Spleen (tissue), 11 donors: ENCODE results near the gene FBXO11. TPM values are rescaled to one million over a fixed set of nuclear protein-coding genes. Genes with fewer than 3 reads are reported as not detected.

ENCODE experiments used
- DNase-seq: peaks from one replicate; pipeline ENCODE4 v3.0.0-alpha.2; 2020
- H3K27ac ChIP-seq, 8 donors: fragments of 200-600 bp; sonication (generic) in 7 of 8; 1 replicate in 4 of 8; 2 replicates in 4 of 8; pipeline versions ENCODE4 v1.5.0 to v1.8.0; 2016 to 2021; ENCODE audit warnings: inconsistent platforms in 4 of 8, mild to moderate bottlenecking in 4 of 8, moderate library complexity in 1 of 8
- H3K27me3 ChIP-seq, 7 donors: fragments of 200-600 bp; sonication (generic) in 6 of 7; replicated peaks in 1 of 7; 1 replicate in 4 of 7; 2 replicates in 3 of 7; pipeline versions ENCODE4 v1.5.0 to v1.8.0; 2016 to 2021; ENCODE audit warnings: inconsistent platforms in 3 of 7, mild to moderate bottlenecking in 1 of 7
- H3K36me3 ChIP-seq, 6 donors: fragments of 200-600 bp; sonication (generic) in 5 of 6; 1 replicate in 4 of 6; 2 replicates in 2 of 6; pipeline versions ENCODE4 v1.5.0 to v1.8.0; 2016 to 2021; ENCODE audit warnings: inconsistent platforms in 2 of 6
- H3K4me1 ChIP-seq, 6 donors: fragments of 200-600 bp; sonication (generic) in 5 of 6; 1 replicate in 3 of 6; 2 replicates in 3 of 6; pipeline versions ENCODE4 v1.5.0 to v1.8.0; 2016 to 2021; ENCODE audit warnings: inconsistent platforms in 3 of 6
- H3K4me3 ChIP-seq, 8 donors: fragments of 200-600 bp; sonication (generic) in 7 of 8; 1 replicate in 4 of 8; 2 replicates in 4 of 8; pipeline versions ENCODE4 v1.5.0 to v1.8.0; 2016 to 2021; ENCODE audit warnings: inconsistent platforms in 4 of 8, mild to moderate bottlenecking in 4 of 8, moderate library complexity in 2 of 8
- H3K9me3 ChIP-seq, 8 donors: fragments of 200-600 bp; sonication (generic) in 7 of 8; 1 replicate in 4 of 8; 2 replicates in 4 of 8; pipeline versions ENCODE4 v1.5.0 to v1.8.0; 2016 to 2021; ENCODE audit warnings: inconsistent platforms in 4 of 8
- POLR2A ChIP-seq, 3 donors: fragments of 450-650 bp; IDR thresholded peaks; one replicate each; pipeline ENCODE4 v1.5.1; 2017; ENCODE audit warnings: antibody characterized with exemption in 3 of 3, mild to moderate bottlenecking in 1 of 3
- POLR2AphosphoS5 ChIP-seq, 3 donors: sonication (generic); formaldehyde crosslinking; IDR thresholded peaks; one replicate each; pipeline ENCODE4 v1.5.1; 2017; ENCODE audit warnings: antibody characterized with exemption in 3 of 3
- WGBS, 5 donors: extraction: QIAGEN DNeasy Blood & Tissue Kit in 3 of 5; methylation state at CpG; one replicate each; pipeline versions ENCODE4 v1.1.5 to v1.1.7; 2013 to 2018; 5-methylcytosine and 5-hydroxymethylcytosine counted together
- intact Hi-C: fragments of 100-400 bp; cut with DNase I; formaldehyde crosslinking; loops from one replicate; pipeline ENCODE4 v1.15.0; 2023; ENCODE audit warnings: low total_unique reads
- polyA plus RNA-seq, 3 donors: library from polyadenylated mRNA; stranded (reverse); fragments of 200-250 nt; gene quantifications; one replicate each; pipeline ENCODE4 v1.2.1, GENCODE V29; 2013
- small RNA-seq, 4 donors: library from RNA; depleted of rRNA; stranded (forward); fragments of <200 nt; gene quantifications; one replicate each; pipeline ENCODE3, GENCODE V24; 2016
- total RNA-seq, 7 donors: library from RNA; depleted of rRNA in 3 of 7; stranded (reverse); fragments of >200 nt in 3 of 7; fragmentation: NEBNext Ultra II Directional in 4 of 7; extraction: Animal tissue kit (Norgen Biotek cat#: 25700) in 4 of 7; gene quantifications; one replicate each; pipeline versions ENCODE4 v1.1.0 to v1.2.1, GENCODE V29; 2016 to 2021
- TF ChIP-seq, protein P1 (sequence below), 11 experiments: fragments of 200-600 bp in 7 of 11; fragments of 450-650 bp in 4 of 11; sonication (generic) in 4 of 11; IDR thresholded peaks in 8 of 11; conservative IDR thresholded peaks in 3 of 11; 1 replicate in 7 of 11; 2 replicates in 4 of 11; pipeline versions ENCODE4 v1.4.0 to v1.8.0; 2016 to 2021; ENCODE audit warnings: antibody characterized with exemption in 11 of 11, inconsistent platforms in 4 of 11, mild to moderate bottlenecking in 1 of 11
- donor health status: healthy with polysubstance abuse.
- donor health status: DM: no; HTN: no; CAD: no; lungs with moderate emphysema.
- donor health status: DM: no; HTN: no; CAD: no.
- donor health status: Bipolar disorder and iron deficiency.
- donor health status: healthy.
- donor health status: DM: no; HTN: no; CAD: no.
- donor health status: DM: yes; HTN: yes; CAD: no.

Gene FBXO11
- total and polyA plus RNA-seq, 10 donors, result 23.9 to 91.3 (median 72.6) TPM

DNA sequence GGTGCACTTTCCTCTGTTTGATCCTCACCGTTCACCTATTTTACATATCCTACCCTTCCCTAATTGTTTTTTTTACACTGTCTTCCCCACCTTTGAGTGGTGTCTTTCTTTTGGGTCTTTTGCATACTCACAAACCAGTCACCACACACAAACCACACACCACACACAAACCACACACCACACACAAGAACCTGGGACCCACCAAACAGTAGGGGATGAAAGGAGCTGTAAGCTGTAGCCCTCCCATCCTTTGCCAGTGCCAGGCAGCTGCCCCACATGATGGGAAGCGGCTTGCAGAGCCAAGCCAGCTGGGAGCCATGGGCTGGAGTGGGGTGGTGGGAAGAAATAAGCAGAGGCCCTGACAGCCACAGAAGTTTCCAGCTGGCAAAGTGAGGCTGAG lies 162.2 kb downstream of the FBXO11 start:
- Histone ChIP-seq H3K9me3 (peaks cover 0 to 27% (median 26%) of the 10 kb centered on the region in 8 donors), H3K36me3 (no peaks in the 10 kb centered on the region), H3K4me3 (no peak overlapping the region), H3K27me3 (peaks cover 0 to 6% (median 0%) of the 10 kb centered on the region in 7 donors), H3K27ac (no peak overlapping the region), H3K4me1 (no peaks in the 10 kb centered on the region)
- DNase-seq, result no peak
- 69 to 76% (median 71%) methylated on average over 2 of the region's 2 CpGs for WGBS, 5 donors
- TF ChIP-seq POLR2A (IDR thresholded peaks at IDR 0.05), result no peak
- TF ChIP-seq, protein P1, sequence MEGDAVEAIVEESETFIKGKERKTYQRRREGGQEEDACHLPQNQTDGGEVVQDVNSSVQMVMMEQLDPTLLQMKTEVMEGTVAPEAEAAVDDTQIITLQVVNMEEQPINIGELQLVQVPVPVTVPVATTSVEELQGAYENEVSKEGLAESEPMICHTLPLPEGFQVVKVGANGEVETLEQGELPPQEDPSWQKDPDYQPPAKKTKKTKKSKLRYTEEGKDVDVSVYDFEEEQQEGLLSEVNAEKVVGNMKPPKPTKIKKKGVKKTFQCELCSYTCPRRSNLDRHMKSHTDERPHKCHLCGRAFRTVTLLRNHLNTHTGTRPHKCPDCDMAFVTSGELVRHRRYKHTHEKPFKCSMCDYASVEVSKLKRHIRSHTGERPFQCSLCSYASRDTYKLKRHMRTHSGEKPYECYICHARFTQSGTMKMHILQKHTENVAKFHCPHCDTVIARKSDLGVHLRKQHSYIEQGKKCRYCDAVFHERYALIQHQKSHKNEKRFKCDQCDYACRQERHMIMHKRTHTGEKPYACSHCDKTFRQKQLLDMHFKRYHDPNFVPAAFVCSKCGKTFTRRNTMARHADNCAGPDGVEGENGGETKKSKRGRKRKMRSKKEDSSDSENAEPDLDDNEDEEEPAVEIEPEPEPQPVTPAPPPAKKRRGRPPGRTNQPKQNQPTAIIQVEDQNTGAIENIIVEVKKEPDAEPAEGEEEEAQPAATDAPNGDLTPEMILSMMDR (IDR thresholded peaks at IDR 0.05 in 8 of 11, conservative IDR thresholded peaks at IDR 0.05 in 3 of 11), result no peak
- TF ChIP-seq POLR2AphosphoS5 (IDR thresholded peaks at IDR 0.05), result no peak
- intact Hi-C loops, result no loop called here

DNA sequence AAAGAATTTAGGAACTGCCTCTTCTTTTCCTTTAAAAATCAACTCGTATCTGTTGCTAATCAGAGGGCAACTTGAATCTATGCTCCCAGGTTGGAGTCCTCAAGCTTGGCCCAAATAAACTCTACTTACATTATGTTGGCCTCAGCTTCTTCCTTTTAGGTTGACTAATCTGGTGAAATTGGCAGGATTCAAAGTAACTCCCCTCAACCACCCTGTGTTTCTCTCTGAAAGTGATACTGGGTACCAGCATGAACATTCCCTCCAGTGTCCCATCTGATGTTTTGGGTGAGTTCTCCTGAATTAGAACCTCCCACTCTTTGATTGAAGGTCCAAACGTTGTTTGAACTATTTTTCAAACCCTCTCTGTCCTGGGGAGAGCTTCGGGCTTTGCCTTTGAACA lies 164.7 kb downstream of the FBXO11 start:
- Histone ChIP-seq H3K27ac (no peak overlapping the region), H3K36me3 (no peaks in the 10 kb centered on the region), H3K4me3 (no peak overlapping the region), H3K9me3 (peaks cover 0 to 3% (median 2%) of the 10 kb centered on the region in 8 donors), H3K4me1 (no peaks in the 10 kb centered on the region), H3K27me3 (peaks cover 0 to 6% (median 0%) of the 10 kb centered on the region in 7 donors)
- no peak for DNase-seq
- no peak for TF ChIP-seq POLR2AphosphoS5 (IDR thresholded peaks at IDR 0.05)
- TF ChIP-seq POLR2A (IDR thresholded peaks at IDR 0.05), result no peak
- TF ChIP-seq, protein P1 (IDR thresholded peaks at IDR 0.05 in 8 of 11, conservative IDR thresholded peaks at IDR 0.05 in 3 of 11), result no peak
- WGBS, 5 donors, result 61 to 76% (median 71%) methylated on average over 3 of the region's 3 CpGs
- intact Hi-C loops, result no loop called here

DNA sequence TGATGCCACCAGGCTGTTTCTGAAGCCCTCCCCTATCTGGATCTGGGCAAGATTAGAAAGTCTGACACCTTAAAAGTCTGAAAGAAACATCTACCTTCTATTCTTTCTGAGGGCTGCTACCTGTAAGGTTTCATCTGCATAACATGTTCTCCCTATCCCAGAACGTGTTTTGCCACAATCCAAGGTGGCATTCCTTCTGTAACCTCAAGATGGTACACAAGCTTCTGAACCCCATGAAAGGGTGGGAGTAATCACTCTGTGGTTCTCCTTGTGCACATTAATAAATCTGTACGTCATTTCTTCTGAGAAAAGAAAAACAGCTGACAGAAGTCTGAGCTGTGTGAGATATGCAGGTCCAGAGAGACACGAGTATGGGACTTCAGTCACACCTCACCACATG lies 165.2 kb downstream of the FBXO11 start:
- Histone ChIP-seq H3K9me3 (no peaks in the 10 kb centered on the region), H3K4me1 (peaks cover 0 to 3% (median 0%) of the 10 kb centered on the region in 6 donors), H3K27ac (no peak overlapping the region), H3K27me3 (peaks cover 0 to 6% (median 0%) of the 10 kb centered on the region in 7 donors), H3K36me3 (no peaks in the 10 kb centered on the region), H3K4me3 (no peak overlapping the region)
- 75 to 82% (median 81%) methylated on average over 3 of the region's 3 CpGs for WGBS, 5 donors
- intact Hi-C loops, result no loop called here
- TF ChIP-seq POLR2A (IDR thresholded peaks at IDR 0.05), result no peak
- TF ChIP-seq POLR2AphosphoS5 (IDR thresholded peaks at IDR 0.05), result no peak
- TF ChIP-seq, protein P1 (IDR thresholded peaks at IDR 0.05 in 8 of 11, conservative IDR thresholded peaks at IDR 0.05 in 3 of 11), result no peak
- no peak for DNase-seq

Small RNAs within 50 kb of the gene (small RNA-seq; reads per million reads assigned to genes)
- gene RF00026 (0 reads per million in 4 donors), gene RPL36AP15 (0 reads per million in 4 donors)

Other genes with a start within 250 kb of the FBXO11 start
- gene MSH6, start 123.4 kb downstream of the FBXO11 start, total RNA-seq, result 10 to 100 TPM; 25.6 to 33.1 (median 29.7) TPM
- 10 to 100 TPM in 1 of 3 donors, 1 to 10 TPM in 2; 6.2 to 10.7 (median 9.2) TPM for gene MSH6, start 123.4 kb downstream of the FBXO11 start, polyA plus RNA-seq